GM06990 (cell line): ENCODE results near the gene CBL.

Experiments used
- DNase-seq: peaks from one replicate; pipeline ENCODE4 v3.0.0-alpha.2; 2011; ENCODE audit not compliant: insufficient read length; ENCODE audit errors: extremely low read depth
- H3K27me3 ChIP-seq: replicated peaks from 2 replicates; pipeline ENCODE4 v1.6.0; 2011; ENCODE audit warnings: low read length; ENCODE audit not compliant: control insufficient read depth, insufficient read depth
- H3K36me3 ChIP-seq: 2 replicates; pipeline ENCODE4 v1.5.1; 2011; ENCODE audit warnings: low read length; ENCODE audit not compliant: control insufficient read depth, insufficient read depth
- H3K4me3 ChIP-seq: replicated peaks from 2 replicates; pipeline ENCODE4 v1.5.1; 2011; ENCODE audit warnings: low read depth, mild to moderate bottlenecking, control low read depth, low read length
- CTCF ChIP-seq: IDR thresholded peaks from 2 replicates; pipeline ENCODE4 v1.5.1; 2011; ENCODE audit warnings: low read length, control low read depth, mild to moderate bottlenecking, inconsistent platforms; ENCODE audit not compliant: insufficient read depth, poor library complexity, severe bottlenecking

CBL gene

GRCh38 chr11:119258180-119258579 is 52.0 kb downstream of the CBL start:
- DNase-seq: no peak
- Histone ChIP-seq H3K27me3 (no peaks in the 10 kb centered on the region), H3K36me3 (no peaks in the 10 kb centered on the region; the same call in none of the 2 replicates), H3K4me3 (no peak overlapping the region)
- TF ChIP-seq CTCF: no peak

DNA sequence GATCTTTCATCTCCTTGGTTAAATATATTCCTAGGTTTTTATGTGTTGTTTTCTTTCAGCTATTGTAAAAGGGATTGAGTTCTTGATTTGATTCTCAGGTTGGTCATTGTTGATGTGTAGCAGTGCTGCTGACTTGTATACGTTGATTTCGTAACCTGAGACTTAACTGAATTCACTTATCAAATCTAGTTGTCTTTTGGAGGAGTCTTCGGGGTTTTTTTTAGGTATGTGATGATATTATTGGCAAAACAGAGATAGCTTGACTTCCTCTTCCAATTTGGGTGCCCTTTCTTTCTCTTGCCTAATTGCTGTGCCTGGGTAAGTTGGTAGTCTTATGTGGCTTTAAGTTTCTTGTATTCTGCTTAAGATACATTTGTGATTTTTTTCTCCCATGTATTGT is 52.8 kb downstream of the CBL start:
- no peaks in the 10 kb centered on the region for H3K27me3 ChIP-seq
- H3K4me3 ChIP-seq: no peak overlapping the region
- TF ChIP-seq CTCF: no peak
- DNase-seq: no peak
- no peaks in the 10 kb centered on the region; the same call in none of the 2 replicates for H3K36me3 ChIP-seq

GRCh38 chr11:119262668-119263351 is 56.7 kb downstream of the CBL start:
- TF ChIP-seq CTCF: no peak
- no peaks in the 10 kb centered on the region for H3K36me3 ChIP-seq
- peak overlapping the region; percentile 20 for H3K4me3 ChIP-seq
- H3K27me3 ChIP-seq: no peaks in the 10 kb centered on the region
- no peak for DNase-seq

- Histone ChIP-seq H3K36me3 (no peaks in the 10 kb centered on the region), H3K4me3 (peak overlapping the region; percentile 20), H3K27me3 (no peaks in the 10 kb centered on the region)
- no peak for TF ChIP-seq CTCF
- no peak for DNase-seq
Observed at GRCh38 chr11:119263352-119263940, 57.3 kb downstream of the CBL start.

GRCh38 chr11:119266063-119266462 is 59.9 kb downstream of the CBL start:
- H3K27me3 ChIP-seq: no peaks in the 10 kb centered on the region
- DNase-seq: no peak
- no peak overlapping the region for H3K4me3 ChIP-seq
- TF ChIP-seq CTCF: no peak
- H3K36me3 ChIP-seq: no peaks in the 10 kb centered on the region
